Heart left ventricle (tissue), 16 donors: ENCODE results near the gene SDR42E2. TPM values are rescaled to one million over a fixed set of nuclear protein-coding genes. Genes with fewer than 3 reads are reported as not detected.

ENCODE experiments used
- ATAC-seq, 4 donors: fragments of 200-7000 bp; cut with Tn5 transposase; one replicate each; pipeline ENCODE4 v1.9.1; 2020 to 2022; ENCODE audit warnings: moderate library complexity in 4 of 4, mild to moderate bottlenecking in 3 of 4, moderate number of reproducible peaks in 1 of 4
- DNase-seq, 5 donors: peaks; one replicate each; pipeline ENCODE4 v3.0.0-alpha.2; 2020
- H3K27ac ChIP-seq, 12 donors: fragments of 200-600 bp; sonication (generic) in 4 of 12; one replicate each; pipeline versions ENCODE4 v1.5.0 to v1.8.0; 2016 to 2022; ENCODE audit warnings: mild to moderate bottlenecking in 2 of 12
- H3K27me3 ChIP-seq, 9 donors: fragments of 200-600 bp; sonication (generic) in 2 of 9; one replicate each; pipeline versions ENCODE4 v1.5.1 to v1.8.0; 2016 to 2022; ENCODE audit warnings: mild to moderate bottlenecking in 3 of 9
- H3K36me3 ChIP-seq, 9 donors: fragments of 200-600 bp; sonication (generic) in 2 of 9; one replicate each; pipeline versions ENCODE4 v1.5.0 to v1.8.0; 2018 to 2022; ENCODE audit warnings: mild to moderate bottlenecking in 2 of 9
- H3K4me1 ChIP-seq, 12 donors: fragments of 200-600 bp; sonication (generic) in 4 of 12; one replicate each; pipeline versions ENCODE4 v1.5.0 to v1.8.0; 2016 to 2022; ENCODE audit warnings: mild to moderate bottlenecking in 3 of 12
- H3K4me3 ChIP-seq, 12 donors: fragments of 200-600 bp; sonication (generic) in 4 of 12; one replicate each; pipeline versions ENCODE4 v1.5.0 to v1.8.0; 2017 to 2022; ENCODE audit warnings: mild to moderate bottlenecking in 9 of 12, moderate library complexity in 4 of 12
- H3K9me3 ChIP-seq, 12 donors: fragments of 200-600 bp; sonication (generic) in 4 of 12; one replicate each; pipeline versions ENCODE4 v1.5.0 to v1.8.0; 2016 to 2022; ENCODE audit warnings: mild to moderate bottlenecking in 1 of 12
- CTCF ChIP-seq, 12 donors: fragments of 200-600 bp; sonication (generic) in 4 of 12; IDR thresholded peaks; one replicate each; pipeline versions ENCODE4 v1.5.0 to v1.8.0; 2018 to 2022; ENCODE audit warnings: antibody characterized with exemption in 12 of 12, mild to moderate bottlenecking in 5 of 12
- POLR2A ChIP-seq, 2 donors: fragments of 450-650 bp; IDR thresholded peaks; one replicate each; pipeline ENCODE4 v1.6.1; 2017; ENCODE audit warnings: antibody characterized with exemption in 2 of 2, mild to moderate bottlenecking in 2 of 2, moderate library complexity in 2 of 2
- WGBS, 4 donors: extraction: QIAGEN DNeasy Blood & Tissue Kit in 2 of 4; methylation state at CpG; one replicate each; pipeline versions ENCODE4 v1.1.5 to v1.1.7; 2013 to 2018; 5-methylcytosine and 5-hydroxymethylcytosine counted together
- intact Hi-C, 10 donors: fragments of 100-400 bp; cut with DNase I; formaldehyde crosslinking; loops; one replicate each; pipeline versions ENCODE4 v1.11.1 to v1.14.2; 2022
- polyA plus RNA-seq, 2 donors: library from polyadenylated mRNA; stranded (reverse); fragments of 200-250 nt; gene quantifications; one replicate each; pipeline ENCODE4 v1.2.3, GENCODE V29; 2013
- total RNA-seq, 9 donors: library from RNA; depleted of rRNA in 2 of 9; stranded (reverse); fragments of >200 nt in 2 of 9; fragmentation: NEBNext Ultra II Directional in 3 of 9; extraction: Animal tissue kit (Norgen Biotek cat#: 25700) in 3 of 9; gene quantifications; one replicate each; pipeline versions ENCODE4 v1.1.0 to v1.2.4, GENCODE V29; 2016 to 2023
- donor health status: ischemic (EF 13 %, LVEDD 7.1; RV severe dilation, severe dysfunction).
- donor health status: healthy with polysubstance abuse.
- donor health status: DM: no; HTN: yes; CAD: no.
- donor health status: DM: no; HTN: no; CAD: no.
- donor health status: ischemic (EF 25% LVEDD 6.9; RV normal size, moderate dysfunction).
- donor health status: ischemic (EF 25% LVEDD 5.7; RV mildly dilated, moderate dysfunction).
- donor health status: healthy.
- donor health status: DM: yes; HTN: yes; CAD: no.
- donor health status: ischemic (EF 35%, LVEDD 5.7; RV mildly dilated, moderate dysfunction).
- donor health status: nonischemic (EF 11% LVEDD 7.7; RV severe dilation, severe dysfunction).
- donor health status: DM: yes; HTN: yes; CAD: no.
- donor health status: PGD.
- donor health status: ischemic (EF 29% LVEDD 5.4; RV normal size, mild dysfunction).
- donor health status: nonischemic (EF 23%, LVEDD 6.1; RV moderate dilation, normal function).

Gene SDR42E2
- total and polyA plus RNA-seq, 11 donors, result not detected

- intact Hi-C loops, result loop anchor here in 1 of 10 donors (5.0 to 10.0 kb wide), 2 partner anchors 33 to 55 kb away; partner anchors contain the start of genes EEF2K and POLR3E
- 58 to 80% (median 68%) methylated on average over 3 of the region's 3 CpGs for WGBS, 4 donors
- peak in 1 of 4 donors; percentile 64 for ATAC-seq
Observed at GRCh38 chr16:22240023-22240710, 77.9 kb downstream of the SDR42E2 start.

More at GRCh38 chr16:22240023-22240710, 77.9 kb downstream of the SDR42E2 start:
- no peak for DNase-seq
- H3K9me3 ChIP-seq, result no peaks in the 10 kb centered on the region
- no peak for TF ChIP-seq POLR2A (IDR thresholded peaks at IDR 0.05)
- TF ChIP-seq CTCF (IDR thresholded peaks at IDR 0.05), result no peak
- H3K36me3 ChIP-seq, result peaks cover 0 to 32% (median 17%) of the 10 kb centered on the region in 9 donors
- no peak overlapping the region for H3K4me3 ChIP-seq
- no peaks in the 10 kb centered on the region for H3K27me3 ChIP-seq
- peaks cover 0 to 28% (median 6%) of the 10 kb centered on the region in 12 donors for H3K4me1 ChIP-seq
- H3K27ac ChIP-seq, result peak overlapping the region in 4 of 12 donors; percentile 9 to 81 (median 60)

Other genes starting within 250 kb of the SDR42E2 start
- 1,000 to 10,000 TPM in 2 of 9 donors, 100 to 1,000 TPM in 7; 458 to 1,082 (median 779) TPM for gene UQCRC2, start 209.1 kb upstream of the SDR42E2 start, total RNA-seq
- gene UQCRC2, start 209.1 kb upstream of the SDR42E2 start, polyA plus RNA-seq, result 100 to 1,000 TPM; 153 to 377 TPM
- not detected for gene PDZD9, start 161.4 kb upstream of the SDR42E2 start, total RNA-seq
- gene PDZD9, start 161.4 kb upstream of the SDR42E2 start, polyA plus RNA-seq, result not detected
- 10 to 100 TPM in 6 of 9 donors, 1 to 10 TPM in 3; 8.7 to 15.0 (median 11.7) TPM for gene MOSMO, start 154.4 kb upstream of the SDR42E2 start, total RNA-seq
- 10 to 100 TPM in 1 of 2 donors, 1 to 10 TPM in 1; 8.8 to 12.4 TPM for gene MOSMO, start 154.4 kb upstream of the SDR42E2 start, polyA plus RNA-seq
- 1 to 10 TPM in 1 of 9 donors, under 1 TPM in 7, not detected in 1; 0.23 to 1.3 (median 0.58) TPM for gene VWA3A, start 70.0 kb upstream of the SDR42E2 start, total RNA-seq
- under 1 TPM; 0.03 to 0.65 TPM for gene VWA3A, start 70.0 kb upstream of the SDR42E2 start, polyA plus RNA-seq
- 10 to 100 TPM; 16.4 to 33.6 (median 24.6) TPM for gene EEF2K, start 43.8 kb downstream of the SDR42E2 start, total RNA-seq
- 1 to 10 TPM; 8.3 to 9.6 TPM for gene EEF2K, start 43.8 kb downstream of the SDR42E2 start, polyA plus RNA-seq
- gene POLR3E, start 134.9 kb downstream of the SDR42E2 start, total RNA-seq, result 10 to 100 TPM; 27.7 to 72.6 (median 31.3) TPM
- 10 to 100 TPM; 15.2 to 36.0 TPM for gene POLR3E, start 134.9 kb downstream of the SDR42E2 start, polyA plus RNA-seq
- 10 to 100 TPM in 1 of 9 donors, 1 to 10 TPM in 8; 4.7 to 12.4 (median 6.0) TPM for gene CDR2, start 212.1 kb downstream of the SDR42E2 start, total RNA-seq
- gene CDR2, start 212.1 kb downstream of the SDR42E2 start, polyA plus RNA-seq, result 1 to 10 TPM; 3.7 to 8.4 TPM